Mesenchymal stem cell (in vitro differentiated cells and primary cell): ENCODE data around the gene SGCG.
A peak's percentile ranks its signal among the peaks of the same experiment; 100 is the strongest.

Experiments
- DNase-seq: peaks from one replicate; pipeline ENCODE4 v3.0.0-alpha.2; 2013
- H2AFZ ChIP-seq: one replicate; pipeline ENCODE4 v1.6.1; 2013; ENCODE audit warnings: low read depth, mild to moderate bottlenecking, control low read depth, inconsistent platforms, low read length, moderate library complexity
- H2AK5ac ChIP-seq: 2 replicates; pipeline ENCODE4 v1.6.1; 2013; ENCODE audit warnings: low read length, moderate library complexity, mild to moderate bottlenecking, inconsistent platforms; ENCODE audit not compliant: severe bottlenecking
- H2BK120ac ChIP-seq: one replicate; pipeline ENCODE4 v1.6.1; 2013; ENCODE audit warnings: low read depth, mild to moderate bottlenecking, inconsistent platforms, low read length, moderate library complexity
- H2BK12ac ChIP-seq, 2 experiments: one replicate each; pipeline ENCODE4 v1.6.1; 2013; ENCODE audit warnings: inconsistent platforms in 2 of 2, low read length in 2 of 2, mild to moderate bottlenecking in 2 of 2, moderate library complexity in 2 of 2, control low read depth in 1 of 2
- H2BK15ac ChIP-seq: one replicate; pipeline ENCODE4 v1.6.1; 2013; ENCODE audit warnings: mild to moderate bottlenecking, low read depth, inconsistent platforms; ENCODE audit not compliant: poor library complexity, severe bottlenecking
- H2BK5ac ChIP-seq: 2 replicates; pipeline ENCODE4 v1.6.1; 2013; ENCODE audit warnings: low read depth, mild to moderate bottlenecking, low read length, control low read depth, inconsistent platforms; ENCODE audit not compliant: poor library complexity, severe bottlenecking
- H3K14ac ChIP-seq, 2 experiments: one replicate each; pipeline ENCODE4 v1.6.1; 2013; ENCODE audit warnings: inconsistent platforms in 2 of 2, low read length in 2 of 2, control low read depth in 1 of 2, mild to moderate bottlenecking in 1 of 2, moderate library complexity in 1 of 2
- H3K18ac ChIP-seq, 2 experiments: one replicate each; pipeline ENCODE4 v1.6.1; 2013; ENCODE audit warnings: inconsistent platforms in 2 of 2, low read length in 2 of 2, control low read depth in 1 of 2, low read depth in 1 of 2, mild to moderate bottlenecking in 1 of 2
- H3K23ac ChIP-seq, 2 experiments: one replicate each; pipeline ENCODE4 v1.6.1; 2013; ENCODE audit warnings: inconsistent platforms in 2 of 2, low read length in 2 of 2, mild to moderate bottlenecking in 2 of 2, moderate library complexity in 2 of 2, control low read depth in 1 of 2
- H3K27ac ChIP-seq: 2 replicates; pipeline ENCODE4 v1.5.1; 2013; ENCODE audit warnings: mild to moderate bottlenecking, moderate library complexity, low read length, control low read depth, inconsistent platforms; ENCODE audit not compliant: poor library complexity, severe bottlenecking
- H3K27me3 ChIP-seq, 2 experiments: 2 replicates each; pipeline versions ENCODE4 v1.6.1 to v1.7.0; 2013; ENCODE audit warnings: low read length in 2 of 2, mild to moderate bottlenecking in 2 of 2, moderate library complexity in 2 of 2, control low read depth in 1 of 2, inconsistent platforms in 1 of 2; ENCODE audit not compliant: control insufficient read depth in 1 of 2, insufficient read depth in 1 of 2
- H3K36me3 ChIP-seq, 2 experiments: 2 replicates each; pipeline versions ENCODE4 v1.6.1 to v1.7.0; 2013; ENCODE audit warnings: low read length in 2 of 2, control low read depth in 1 of 2, inconsistent platforms in 1 of 2, low read depth in 1 of 2, mild to moderate bottlenecking in 1 of 2; ENCODE audit not compliant: insufficient read depth in 2 of 2, control insufficient read depth in 1 of 2
- H3K4ac ChIP-seq, 2 experiments: one replicate each; pipeline ENCODE4 v1.6.1; 2013; ENCODE audit warnings: inconsistent platforms in 2 of 2, low read length in 2 of 2, mild to moderate bottlenecking in 2 of 2, moderate library complexity in 2 of 2, control low read depth in 1 of 2, low read depth in 1 of 2
- H3K4me1 ChIP-seq: 2 replicates; pipeline ENCODE4 v1.6.1; 2013; ENCODE audit warnings: low read depth, low read length, control low read depth; ENCODE audit not compliant: control insufficient read depth, insufficient read depth
- H3K4me2 ChIP-seq: 2 replicates; pipeline ENCODE4 v1.6.1; 2013; ENCODE audit warnings: low read length, mild to moderate bottlenecking, inconsistent platforms; ENCODE audit not compliant: poor library complexity, severe bottlenecking
- H3K4me3 ChIP-seq, 2 experiments: 2 replicates each; pipeline versions ENCODE4 v1.5.1 to v1.7.0; 2013; ENCODE audit warnings: low read length in 2 of 2, mild to moderate bottlenecking in 2 of 2, control low read depth in 1 of 2, low read depth in 1 of 2; ENCODE audit not compliant: insufficient read depth in 1 of 2
- H3K79me1 ChIP-seq: replicated peaks from 2 replicates; pipeline ENCODE4 v1.6.1; 2013; ENCODE audit warnings: mild to moderate bottlenecking, control low read depth, low read length, inconsistent platforms; ENCODE audit not compliant: poor library complexity, severe bottlenecking
- H3K9ac ChIP-seq: 2 replicates; pipeline ENCODE4 v1.7.0; 2013; ENCODE audit warnings: mild to moderate bottlenecking, low read length, moderate library complexity
- H3K9me3 ChIP-seq: 2 replicates; pipeline ENCODE4 v1.7.0; 2013; ENCODE audit warnings: mild to moderate bottlenecking, low read length; ENCODE audit not compliant: control insufficient read depth
- H4K8ac ChIP-seq: one replicate; pipeline ENCODE4 v1.6.1; 2013; ENCODE audit warnings: inconsistent platforms, mild to moderate bottlenecking, low read length, moderate library complexity
- H4K91ac ChIP-seq: one replicate; pipeline ENCODE4 v1.6.1; 2013; ENCODE audit warnings: mild to moderate bottlenecking, low read length, inconsistent platforms
- WGBS: methylation state at CpG from one replicate; pipeline ENCODE4 v1.1.7; 2013; ENCODE audit warnings: mixed read lengths; 5-methylcytosine and 5-hydroxymethylcytosine counted together

SGCG gene

DNA sequence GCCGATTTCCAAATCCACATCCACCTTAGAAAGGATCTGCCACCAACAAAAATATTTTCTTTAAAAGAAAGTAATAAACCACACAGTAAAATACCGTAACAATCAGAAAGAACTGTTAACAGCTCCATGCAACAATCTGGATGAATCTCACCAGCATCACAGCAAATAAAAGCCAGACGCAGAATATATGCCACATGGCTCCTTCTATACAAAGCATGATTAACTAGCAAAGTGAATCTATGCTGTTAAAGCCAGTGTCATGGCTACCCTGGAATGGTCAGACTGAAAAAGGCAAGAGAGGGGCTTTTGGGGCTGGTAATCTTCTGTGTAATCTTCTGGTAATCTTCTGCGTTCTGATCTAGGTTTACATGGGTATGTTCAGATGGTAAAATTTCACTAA, 171.4 kb downstream of the SGCG start:
- Histone ChIP-seq H3K4me3 (no peak overlapping the region), H4K91ac (no peak overlapping the region), H3K27ac (peak overlapping the region; percentile 27), H3K4me2 (no peak overlapping the region), H4K8ac (no peak overlapping the region), H3K4ac (no peak overlapping the region), H3K36me3 (peaks cover 22 to 78% of the 10 kb centered on the region in 2 experiments), H2BK12ac (no peak overlapping the region), H3K4me1 (peaks cover 5% of the 10 kb centered on the region), H3K9me3 (no peaks in the 10 kb centered on the region), H3K14ac (no peak overlapping the region), H3K23ac (no peak overlapping the region), H2BK5ac (no peak overlapping the region), H3K9ac (no peak overlapping the region), H2AK5ac (peak overlapping the region; percentile 71), H3K79me1 (peaks cover 19% of the 10 kb centered on the region), H2BK15ac (no peak overlapping the region), H3K27me3 (no peaks in the 10 kb centered on the region), H2BK120ac (no peak overlapping the region), H3K18ac (no peak overlapping the region), H2AFZ (no peak overlapping the region)
- DNase-seq = no peak
- WGBS = 66% methylated on average over 2 of the region's 4 CpGs

DNA sequence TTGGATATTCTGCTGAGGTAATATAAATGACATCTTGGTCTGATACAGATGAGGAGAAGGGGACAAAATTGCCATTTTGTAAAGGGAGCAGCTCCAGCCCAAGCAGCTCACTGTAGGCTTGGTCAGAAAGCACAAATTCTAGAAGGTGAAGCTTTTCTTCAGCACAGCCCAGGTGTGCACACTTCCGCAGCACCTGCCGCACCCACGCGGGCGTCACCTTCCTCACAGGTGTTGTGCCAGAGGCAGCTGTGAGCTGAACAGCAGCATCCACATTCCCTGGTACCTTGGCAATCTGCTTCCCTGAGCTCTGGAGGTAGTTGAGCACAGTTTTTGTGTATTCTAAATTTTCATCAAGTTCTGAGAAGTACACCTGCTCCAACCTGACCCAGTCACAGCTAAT, 173.7 kb downstream of the SGCG start:
- Histone ChIP-seq H2BK120ac (no peak overlapping the region), H2BK12ac (no peak overlapping the region), H3K36me3 (peaks cover 21 to 92% of the 10 kb centered on the region in 2 experiments), H3K4me3 (no peak overlapping the region), H2BK5ac (no peak overlapping the region), H3K79me1 (peaks cover 18% of the 10 kb centered on the region), H3K9me3 (no peaks in the 10 kb centered on the region), H4K8ac (no peak overlapping the region), H3K23ac (no peak overlapping the region), H3K18ac (no peak overlapping the region), H3K27ac (no peak overlapping the region), H2BK15ac (no peak overlapping the region), H4K91ac (no peak overlapping the region), H3K9ac (no peak overlapping the region), H3K4me1 (peaks cover 4% of the 10 kb centered on the region), H3K27me3 (no peaks in the 10 kb centered on the region), H3K4ac (no peak overlapping the region), H3K14ac (no peak overlapping the region), H3K4me2 (no peak overlapping the region), H2AFZ (no peak overlapping the region), H2AK5ac (peak overlapping the region; percentile 22)
- WGBS = 98% methylated on average over 5 of the region's 5 CpGs
- no peak for DNase-seq

DNA sequence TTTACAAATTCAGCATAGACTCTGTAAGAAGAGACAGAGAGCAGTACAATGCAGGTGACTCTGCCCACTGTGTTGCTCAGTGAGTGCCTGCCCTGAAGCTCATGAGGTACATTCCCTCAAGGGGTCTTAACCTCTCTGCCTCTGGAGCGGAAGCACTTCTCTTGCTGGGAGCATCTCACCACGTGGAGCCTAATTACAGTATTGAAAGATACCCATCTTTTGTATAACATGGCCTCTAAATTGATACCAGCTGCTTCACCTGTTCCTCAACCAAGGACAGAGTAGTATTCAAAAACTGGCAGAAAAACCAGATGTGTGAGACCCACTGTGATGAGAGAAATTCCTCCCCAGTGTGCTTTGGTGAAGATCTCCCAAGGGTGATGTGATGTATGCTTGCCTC, 175.6 kb downstream of the SGCG start:
- no peak overlapping the region for H3K4ac ChIP-seq
- peaks cover 2% of the 10 kb centered on the region for H3K4me1 ChIP-seq
- H3K4me3 ChIP-seq = no peak overlapping the region
- no peak for DNase-seq
- WGBS = 100% methylated on average over 2 of the region's 2 CpGs
- H3K14ac ChIP-seq = no peak overlapping the region
- no peak overlapping the region for H4K8ac ChIP-seq
- no peak overlapping the region for H4K91ac ChIP-seq
- no peak overlapping the region for H3K18ac ChIP-seq
- peaks cover 26 to 100% of the 10 kb centered on the region in 2 experiments for H3K36me3 ChIP-seq
- no peak overlapping the region for H3K27ac ChIP-seq
- no peak overlapping the region for H3K4me2 ChIP-seq
- H2BK120ac ChIP-seq = no peak overlapping the region
- no peak overlapping the region for H2BK5ac ChIP-seq
- H3K9me3 ChIP-seq = no peaks in the 10 kb centered on the region
- no peak overlapping the region for H3K9ac ChIP-seq
- H2BK12ac ChIP-seq = no peak overlapping the region
- no peak overlapping the region for H2BK15ac ChIP-seq
- no peak overlapping the region for H2AK5ac ChIP-seq
- no peaks in the 10 kb centered on the region for H3K27me3 ChIP-seq
- no peak overlapping the region for H2AFZ ChIP-seq
- H3K79me1 ChIP-seq = peaks cover 23% of the 10 kb centered on the region
- no peak overlapping the region for H3K23ac ChIP-seq

DNA sequence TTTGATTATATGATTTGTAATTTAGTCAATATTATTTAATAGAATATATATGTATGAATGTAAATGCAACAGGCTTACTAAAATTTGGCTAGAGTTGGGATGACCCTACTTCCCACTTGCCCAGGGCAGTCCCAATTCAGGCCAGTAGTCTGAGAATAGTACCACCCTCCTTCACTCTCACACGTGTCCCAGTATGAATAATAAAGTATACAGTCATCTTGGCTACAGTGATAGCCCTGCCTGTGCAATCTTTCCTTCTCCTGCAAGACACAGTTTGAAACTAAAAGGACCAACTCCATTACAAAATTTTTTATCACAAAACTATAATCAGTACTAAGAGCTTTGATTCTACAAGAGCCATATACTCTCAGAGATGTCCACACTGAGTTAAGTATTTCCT, 176.6 kb downstream of the SGCG start:
- Histone ChIP-seq H2BK5ac (no peak overlapping the region), H3K18ac (no peak overlapping the region), H3K27me3 (no peaks in the 10 kb centered on the region), H4K91ac (no peak overlapping the region), H2AFZ (no peak overlapping the region), H3K36me3 (peaks cover 28 to 100% of the 10 kb centered on the region in 2 experiments), H3K4me1 (peaks cover 2% of the 10 kb centered on the region), H3K9ac (peak overlapping the region; percentile 53), H2BK12ac (no peak overlapping the region), H3K4me3 (no peak overlapping the region), H3K4me2 (no peak overlapping the region), H3K9me3 (no peaks in the 10 kb centered on the region), H2AK5ac (no peak overlapping the region), H4K8ac (no peak overlapping the region), H3K14ac (no peak overlapping the region), H3K27ac (no peak overlapping the region), H2BK120ac (no peak overlapping the region), H3K23ac (no peak overlapping the region), H2BK15ac (no peak overlapping the region), H3K4ac (no peak overlapping the region), H3K79me1 (peaks cover 27% of the 10 kb centered on the region)
- no peak for DNase-seq
- 91% methylated on average over 1 of the region's 1 CpG for WGBS
